Measurements from ENCODE around the gene OSBPL7.

OSBPL7 gene

DNA sequence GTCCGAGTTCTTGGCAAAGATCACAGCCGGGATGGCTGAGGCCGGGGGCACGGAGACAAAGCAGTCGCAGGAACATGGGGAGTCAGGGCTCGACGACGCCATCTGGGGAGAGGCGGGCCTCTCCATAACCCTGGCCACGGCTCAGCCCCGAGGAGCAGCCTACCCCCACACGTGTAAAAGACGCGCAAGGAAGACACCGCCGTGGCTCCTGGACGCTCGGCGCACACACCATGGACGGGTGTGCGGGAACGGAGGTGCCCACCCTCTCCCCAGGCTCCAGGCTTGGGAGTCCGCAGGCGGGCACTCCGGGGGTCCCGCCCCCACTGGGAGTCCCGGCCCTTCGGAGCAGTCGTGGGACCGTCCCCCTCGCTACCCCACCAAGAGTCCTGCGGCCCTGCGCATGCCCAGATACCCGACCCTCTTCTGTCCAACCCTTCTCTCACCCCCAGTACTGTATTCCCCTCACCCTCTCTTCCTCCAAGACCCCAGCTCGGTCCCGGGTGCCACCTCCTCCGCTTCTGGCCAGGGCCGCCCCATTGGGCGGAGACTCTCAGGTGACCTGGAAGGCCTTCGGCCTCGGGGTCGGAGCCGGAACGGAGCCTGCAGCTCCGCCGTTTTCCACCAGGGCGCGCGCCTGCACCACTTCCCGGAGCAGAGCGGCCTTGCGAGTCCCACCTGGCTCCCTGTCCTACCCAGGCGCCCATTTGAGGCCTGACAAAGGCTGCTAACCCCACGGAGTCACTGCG is 19.3 kb upstream of the OSBPL7 start, which contains the start of gene SCRN2:
SCRN2 (minus strand) TSS at position 532 of the 746 bp plus-strand sequence; CDS start at position 102, 430 bp downstream.
- ChIA-PET POLR2A (interaction anchor here (0.7 to 2.6 kb wide), 16 partner anchors 9 to 207 kb away, joined by 3 to 35 read pairs (median 5); partner anchors contain the start of genes CDK5RAP3, LRRC46, MRPL10 and NFE2L1), CTCF (interaction anchor here (0.6 to 19.4 kb wide), 26 partner anchors 9 to 1180 kb away, joined by 3 to 837 read pairs (median 4); partner anchors contain the start of genes CDK5RAP3, LRRC46, MRPL10 and PNPO)
- H3K27ac ChIP-seq (ENCODE audit: extremely low read depth, low read depth, low read length) = peak within 1 kb of the TSS; percentile 24; the same call in 1 of the 2 replicates
- H3K36me3 ChIP-seq (ENCODE audit: control insufficient read depth in 2 of 2, insufficient read depth in 1 of 2, low read length in 2 of 2) = peaks cover 0 to 37% of the 10 kb centered on the region in 2 experiments; a peak in 1 of 3 replicates
- H3K4me3 ChIP-seq (ENCODE audit: low read depth, low read length) = peak within 1 kb of the TSS; percentile 82
- H3K9me3 ChIP-seq (ENCODE audit: control insufficient read depth, insufficient read depth, low read depth, low read length) = no peaks in the 10 kb centered on the region
- no peaks in the 10 kb centered on the region; the same call in 1 of the 2 replicates for H3K4me1 ChIP-seq (ENCODE audit: control insufficient read depth, insufficient read depth, low read length)
- TF ChIP-seq SP7 (tag by site-specific recombination; IDR thresholded peaks at IDR 0.05) = peak; percentile 61; the same call in 1 of the 2 replicates
- peak; percentile 80 for TF ChIP-seq ZFHX2 (tag by site-specific recombination; conservative IDR thresholded peaks at IDR 0.05)
- TF ChIP-seq ZBTB20 (tag by site-specific recombination; IDR thresholded peaks at IDR 0.05) = peak; percentile 94
- peak; percentile 50; the same call in 1 of the 2 replicates for TF ChIP-seq ZNF24 (tag by site-specific recombination; IDR thresholded peaks at IDR 0.05)
- 0 out of 2 replicates have a peak, but pooled peaks have one; percentile 13 for TF ChIP-seq ZNF561 (tag by site-specific recombination; IDR thresholded peaks at IDR 0.05; ENCODE audit: borderline replicate concordance)
- TF ChIP-seq, protein P1, sequence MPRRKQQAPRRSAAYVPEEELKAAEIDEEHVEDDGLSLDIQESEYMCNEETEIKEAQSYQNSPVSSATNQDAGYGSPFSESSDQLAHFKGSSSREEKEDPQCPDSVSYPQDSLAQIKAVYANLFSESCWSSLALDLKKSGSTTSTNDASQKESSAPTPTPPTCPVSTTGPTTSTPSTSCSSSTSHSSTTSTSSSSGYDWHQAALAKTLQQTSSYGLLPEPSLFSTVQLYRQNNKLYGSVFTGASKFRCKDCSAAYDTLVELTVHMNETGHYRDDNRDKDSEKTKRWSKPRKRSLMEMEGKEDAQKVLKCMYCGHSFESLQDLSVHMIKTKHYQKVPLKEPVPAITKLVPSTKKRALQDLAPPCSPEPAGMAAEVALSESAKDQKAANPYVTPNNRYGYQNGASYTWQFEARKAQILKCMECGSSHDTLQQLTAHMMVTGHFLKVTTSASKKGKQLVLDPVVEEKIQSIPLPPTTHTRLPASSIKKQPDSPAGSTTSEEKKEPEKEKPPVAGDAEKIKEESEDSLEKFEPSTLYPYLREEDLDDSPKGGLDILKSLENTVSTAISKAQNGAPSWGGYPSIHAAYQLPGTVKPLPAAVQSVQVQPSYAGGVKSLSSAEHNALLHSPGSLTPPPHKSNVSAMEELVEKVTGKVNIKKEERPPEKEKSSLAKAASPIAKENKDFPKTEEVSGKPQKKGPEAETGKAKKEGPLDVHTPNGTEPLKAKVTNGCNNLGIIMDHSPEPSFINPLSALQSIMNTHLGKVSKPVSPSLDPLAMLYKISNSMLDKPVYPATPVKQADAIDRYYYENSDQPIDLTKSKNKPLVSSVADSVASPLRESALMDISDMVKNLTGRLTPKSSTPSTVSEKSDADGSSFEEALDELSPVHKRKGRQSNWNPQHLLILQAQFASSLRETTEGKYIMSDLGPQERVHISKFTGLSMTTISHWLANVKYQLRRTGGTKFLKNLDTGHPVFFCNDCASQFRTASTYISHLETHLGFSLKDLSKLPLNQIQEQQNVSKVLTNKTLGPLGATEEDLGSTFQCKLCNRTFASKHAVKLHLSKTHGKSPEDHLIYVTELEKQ (tag by site-specific recombination; IDR thresholded peaks at IDR 0.05; ENCODE audit: borderline replicate concordance) = no peak
- TF ChIP-seq, protein P2, sequence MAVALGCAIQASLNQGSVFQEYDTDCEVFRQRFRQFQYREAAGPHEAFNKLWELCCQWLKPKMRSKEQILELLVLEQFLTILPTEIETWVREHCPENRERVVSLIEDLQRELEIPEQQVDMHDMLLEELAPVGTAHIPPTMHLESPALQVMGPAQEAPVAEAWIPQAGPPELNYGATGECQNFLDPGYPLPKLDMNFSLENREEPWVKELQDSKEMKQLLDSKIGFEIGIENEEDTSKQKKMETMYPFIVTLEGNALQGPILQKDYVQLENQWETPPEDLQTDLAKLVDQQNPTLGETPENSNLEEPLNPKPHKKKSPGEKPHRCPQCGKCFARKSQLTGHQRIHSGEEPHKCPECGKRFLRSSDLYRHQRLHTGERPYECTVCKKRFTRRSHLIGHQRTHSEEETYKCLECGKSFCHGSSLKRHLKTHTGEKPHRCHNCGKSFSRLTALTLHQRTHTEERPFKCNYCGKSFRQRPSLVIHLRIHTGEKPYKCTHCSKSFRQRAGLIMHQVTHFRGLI (tag by site-specific recombination; IDR thresholded peaks at IDR 0.05) = no peak; the same call in 1 of the 2 replicates
- TF ChIP-seq KLF16 (tag by site-specific recombination; IDR thresholded peaks at IDR 0.05) = peak; percentile 70; the same call in 1 of the 2 replicates
- TF ChIP-seq ZIC2 (tag by site-specific recombination; IDR thresholded peaks at IDR 0.05) = peak; percentile 82
- TF ChIP-seq, protein P3, sequence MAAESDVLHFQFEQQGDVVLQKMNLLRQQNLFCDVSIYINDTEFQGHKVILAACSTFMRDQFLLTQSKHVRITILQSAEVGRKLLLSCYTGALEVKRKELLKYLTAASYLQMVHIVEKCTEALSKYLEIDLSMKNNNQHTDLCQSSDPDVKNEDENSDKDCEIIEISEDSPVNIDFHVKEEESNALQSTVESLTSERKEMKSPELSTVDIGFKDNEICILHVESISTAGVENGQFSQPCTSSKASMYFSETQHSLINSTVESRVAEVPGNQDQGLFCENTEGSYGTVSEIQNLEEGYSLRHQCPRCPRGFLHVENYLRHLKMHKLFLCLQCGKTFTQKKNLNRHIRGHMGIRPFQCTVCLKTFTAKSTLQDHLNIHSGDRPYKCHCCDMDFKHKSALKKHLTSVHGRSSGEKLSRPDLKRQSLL (tag by site-specific recombination; IDR thresholded peaks at IDR 0.05) = peak; percentile 57; the same call in 1 of the 2 replicates
- TF ChIP-seq KLF7 (tag by site-specific recombination; IDR thresholded peaks at IDR 0.05; ENCODE audit: borderline replicate concordance) = no peak; the same call in 1 of the 2 replicates
- TF ChIP-seq ZBTB7A (tag by site-specific recombination; IDR thresholded peaks at IDR 0.05; ENCODE audit: low read depth) = 0 out of 2 replicates have a peak, but pooled peaks have one; percentile 26
- no peak for TF ChIP-seq ZNF677 (tag by site-specific recombination; IDR thresholded peaks at IDR 0.05)
- TF ChIP-seq SP3 (tag by site-specific recombination; IDR thresholded peaks at IDR 0.05) = peak; percentile 97
- TF ChIP-seq ZNF404 (tag by site-specific recombination; IDR thresholded peaks at IDR 0.05) = no peak
- TF ChIP-seq, protein P4, sequence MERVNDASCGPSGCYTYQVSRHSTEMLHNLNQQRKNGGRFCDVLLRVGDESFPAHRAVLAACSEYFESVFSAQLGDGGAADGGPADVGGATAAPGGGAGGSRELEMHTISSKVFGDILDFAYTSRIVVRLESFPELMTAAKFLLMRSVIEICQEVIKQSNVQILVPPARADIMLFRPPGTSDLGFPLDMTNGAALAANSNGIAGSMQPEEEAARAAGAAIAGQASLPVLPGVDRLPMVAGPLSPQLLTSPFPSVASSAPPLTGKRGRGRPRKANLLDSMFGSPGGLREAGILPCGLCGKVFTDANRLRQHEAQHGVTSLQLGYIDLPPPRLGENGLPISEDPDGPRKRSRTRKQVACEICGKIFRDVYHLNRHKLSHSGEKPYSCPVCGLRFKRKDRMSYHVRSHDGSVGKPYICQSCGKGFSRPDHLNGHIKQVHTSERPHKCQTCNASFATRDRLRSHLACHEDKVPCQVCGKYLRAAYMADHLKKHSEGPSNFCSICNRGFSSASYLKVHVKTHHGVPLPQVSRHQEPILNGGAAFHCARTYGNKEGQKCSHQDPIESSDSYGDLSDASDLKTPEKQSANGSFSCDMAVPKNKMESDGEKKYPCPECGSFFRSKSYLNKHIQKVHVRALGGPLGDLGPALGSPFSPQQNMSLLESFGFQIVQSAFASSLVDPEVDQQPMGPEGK (tag by site-specific recombination; IDR thresholded peaks at IDR 0.05) = peak; percentile 95
- TF ChIP-seq ZNF423 (tag by site-specific recombination; IDR thresholded peaks at IDR 0.05) = peak; percentile 99
- peak; percentile 77; the same call in 1 of the 2 replicates for TF ChIP-seq BCL11A (tag by site-specific recombination; IDR thresholded peaks at IDR 0.05; ENCODE audit: low read depth)
- TF ChIP-seq ZNF621 (tag by site-specific recombination; IDR thresholded peaks at IDR 0.05) = no peak
- TF ChIP-seq ZNF600 (tag by site-specific recombination; IDR thresholded peaks at IDR 0.05) = peak; percentile 90
- peak; percentile 52 for TF ChIP-seq ZBTB8A (tag by site-specific recombination; IDR thresholded peaks at IDR 0.05)
- TF ChIP-seq, protein P5, sequence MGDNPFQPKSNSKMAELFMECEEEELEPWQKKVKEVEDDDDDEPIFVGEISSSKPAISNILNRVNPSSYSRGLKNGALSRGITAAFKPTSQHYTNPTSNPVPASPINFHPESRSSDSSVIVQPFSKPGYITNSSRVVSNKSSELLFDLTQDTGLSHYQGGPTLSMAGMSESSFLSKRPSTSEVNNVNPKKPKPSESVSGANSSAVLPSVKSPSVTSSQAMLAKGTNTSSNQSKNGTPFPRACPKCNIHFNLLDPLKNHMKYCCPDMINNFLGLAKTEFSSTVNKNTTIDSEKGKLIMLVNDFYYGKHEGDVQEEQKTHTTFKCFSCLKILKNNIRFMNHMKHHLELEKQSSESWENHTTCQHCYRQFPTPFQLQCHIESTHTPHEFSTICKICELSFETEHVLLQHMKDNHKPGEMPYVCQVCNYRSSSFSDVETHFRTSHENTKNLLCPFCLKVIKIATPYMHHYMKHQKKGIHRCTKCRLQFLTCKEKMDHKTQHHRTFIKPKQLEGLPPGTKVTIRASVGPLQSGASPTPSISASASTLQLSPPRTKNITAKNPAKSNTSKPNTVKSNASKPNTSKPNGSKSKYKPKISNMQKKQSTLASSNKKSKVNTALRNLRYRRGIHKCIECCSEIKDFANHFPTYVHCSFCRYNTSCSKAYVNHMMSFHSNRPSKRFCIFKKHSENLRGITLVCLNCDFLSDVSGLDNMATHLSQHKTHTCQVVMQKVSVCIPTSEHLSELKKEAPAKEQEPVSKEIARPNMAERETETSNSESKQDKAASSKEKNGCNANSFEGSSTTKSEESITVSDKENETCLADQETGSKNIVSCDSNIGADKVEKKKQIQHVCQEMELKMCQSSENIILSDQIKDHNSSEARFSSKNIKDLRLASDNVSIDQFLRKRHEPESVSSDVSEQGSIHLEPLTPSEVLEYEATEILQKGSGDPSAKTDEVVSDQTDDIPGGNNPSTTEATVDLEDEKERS (tag by site-specific recombination; IDR thresholded peaks at IDR 0.05) = no peak
- peak; percentile 33; the same call in 1 of the 2 replicates for TF ChIP-seq KLF8 (tag by site-specific recombination; IDR thresholded peaks at IDR 0.05)
- no peak for TF ChIP-seq ZNF529 (tag by site-specific recombination; IDR thresholded peaks at IDR 0.05; ENCODE audit: insufficient replicate concordance)

All from HEK293 (cell line).